HepG2 (cell line): ENCODE measurements around the gene SLFN12L. TPM values are rescaled to one million over a fixed set of nuclear protein-coding genes. Genes with fewer than 3 reads are reported as not detected.

Experiments
- ATAC-seq: fragments of 200-7000 bp; cut with Tn5 transposase; 3 replicates; pipeline ENCODE4 v1.9.1; 2020; ENCODE audit warnings: mild to moderate bottlenecking, moderate library complexity
- BruUV-seq: library from RNA; stranded (reverse); fragments of 400-500 nt; replicated peaks from 2 replicates; lab custom pipeline; 2021; lab: Mats Ljungman, UMichigan
- CTCF ChIA-PET: fragments of 300-600 bp; formaldehyde crosslinking; extraction: SDS; loops from one replicate; lab custom pipeline; 2021; ENCODE audit warnings: low total read pairs, inconsistent platforms, low intra/inter-chr PET ratio; lab: Yijun Ruan, JAX
- POLR2A ChIA-PET: fragments of 350-600 bp; sonication (Branson Sonifier 250); formaldehyde crosslinking; loops from one replicate; lab custom pipeline; 2020; ENCODE audit warnings: antibody characterized with exemption, inconsistent platforms; lab: Yijun Ruan, JAX
- DNase-seq: peaks from one replicate; pipeline ENCODE4 v3.0.0-alpha.2; 2015; ENCODE audit warnings: low spot score
- FAIRE-seq: peaks from 3 replicates; lab custom pipeline; 2011; peaks lifted over from hg19 to GRCh38; lab: Jason Lieb, UNC
- H2AFZ ChIP-seq: one replicate; pipeline ENCODE4 v1.6.1; 2011; ENCODE audit warnings: low read length, inconsistent platforms
- H3K27ac ChIP-seq: fragments of 300-600 bp; 3 replicates; pipeline ENCODE4 v1.8.0; 2011; ENCODE audit warnings: mixed run types, mild to moderate bottlenecking, mixed read lengths, low read length, inconsistent platforms; ENCODE audit not compliant: insufficient read depth; ENCODE audit errors: extremely low read length
- H3K27me3 ChIP-seq, 2 experiments: fragments of 200-600 bp in 1 of 2; 2 replicates in 1 of 2; 3 replicates in 1 of 2; pipeline versions ENCODE4 v1.6.0 to v1.8.0; 2011; ENCODE audit warnings: low read length in 2 of 2, mild to moderate bottlenecking in 2 of 2, moderate library complexity in 2 of 2, inconsistent platforms in 1 of 2; ENCODE audit not compliant: insufficient read depth in 2 of 2, control insufficient read depth in 1 of 2
- H3K36me3 ChIP-seq, 2 experiments: fragments of 200-600 bp in 1 of 2; replicated peaks in 1 of 2; 2 replicates in 1 of 2; 3 replicates in 1 of 2; pipeline versions ENCODE4 v1.5.1 to v1.8.0; 2011; ENCODE audit warnings: low read length in 2 of 2, inconsistent platforms in 1 of 2; ENCODE audit not compliant: insufficient read depth in 2 of 2, control insufficient read depth in 1 of 2
- H3K4me1 ChIP-seq: 2 replicates; pipeline ENCODE4 v1.5.1; 2012; ENCODE audit warnings: low read length, inconsistent platforms; ENCODE audit not compliant: insufficient read depth
- H3K4me2 ChIP-seq: 2 replicates; pipeline ENCODE4 v1.6.0; 2011; ENCODE audit warnings: low read depth, low read length, inconsistent platforms
- H3K4me3 ChIP-seq, 3 experiments: fragments of 200-600 bp in 1 of 3; sonication (generic), shearing (Covaris generic) in 1 of 3; replicated peaks in 1 of 3; 2 replicates each; pipeline ENCODE4 v1.5.1; 2011 to 2016; ENCODE audit warnings: low read length in 3 of 3, inconsistent platforms in 2 of 3, low read depth in 2 of 3, mild to moderate bottlenecking in 2 of 3, control low read depth in 1 of 3, mixed read lengths in 1 of 3; ENCODE audit not compliant: insufficient read depth in 1 of 3
- H3K79me2 ChIP-seq: one replicate; pipeline ENCODE4 v1.6.1; 2011; ENCODE audit warnings: low read length, inconsistent platforms; ENCODE audit not compliant: insufficient read depth
- H3K9ac ChIP-seq: 2 replicates; pipeline ENCODE4 v1.6.0; 2011; ENCODE audit warnings: mild to moderate bottlenecking, low read depth, low read length, inconsistent platforms; ENCODE audit not compliant: insufficient read depth
- H3K9me3 ChIP-seq: 2 replicates; pipeline ENCODE4 v1.5.1; 2012; ENCODE audit warnings: mild to moderate bottlenecking, low read length
- H4K20me1 ChIP-seq: 2 replicates; pipeline ENCODE4 v1.6.0; 2011; ENCODE audit warnings: inconsistent platforms, mild to moderate bottlenecking, low read length, moderate library complexity; ENCODE audit not compliant: insufficient read depth
- ATRX ChIP-seq: sonication (generic); formaldehyde crosslinking; IDR thresholded peaks from 2 replicates; pipeline ENCODE4 v1.4.0; 2020; ENCODE audit warnings: missing genetic modification reagents, borderline replicate concordance
- CBX5 ChIP-seq: sonication (generic); formaldehyde crosslinking; IDR thresholded peaks from 2 replicates; pipeline ENCODE4 v1.4.0; 2020; ENCODE audit warnings: missing genetic modification reagents, borderline replicate concordance
- DMAP1 ChIP-seq: IDR thresholded peaks from 2 replicates; pipeline ENCODE4 v1.6.1; 2016
- HNRNPK ChIP-seq: fragments of 200-400 bp; formaldehyde crosslinking; IDR thresholded peaks from 2 replicates; pipeline ENCODE4 v1.6.1; 2018; ENCODE audit warnings: low read length, low read depth, moderate library complexity, mild to moderate bottlenecking; ENCODE audit not compliant: poor library complexity, severe bottlenecking
- ISL2 ChIP-seq: sonication (generic); formaldehyde crosslinking; IDR thresholded peaks from 2 replicates; pipeline ENCODE4 v1.5.0; 2020; ENCODE audit warnings: missing genetic modification reagents
- KLF11 ChIP-seq: IDR thresholded peaks from 2 replicates; pipeline ENCODE4 v1.6.1; 2016; ENCODE audit warnings: missing compliant biosample characterization
- MED8 ChIP-seq: sonication (generic); formaldehyde crosslinking; IDR thresholded peaks from 2 replicates; pipeline ENCODE4 v1.8.1; 2023; ENCODE audit warnings: mild to moderate bottlenecking, missing genetic modification reagents; ENCODE audit not compliant: insufficient replicate concordance
- MEF2D ChIP-seq: sonication (generic); formaldehyde crosslinking; IDR thresholded peaks from 2 replicates; pipeline ENCODE4 v1.5.1; 2020; ENCODE audit warnings: mild to moderate bottlenecking, missing genetic modification reagents
- MEIS2 ChIP-seq: sonication (generic); formaldehyde crosslinking; IDR thresholded peaks from 2 replicates; pipeline ENCODE4 v1.9.0; 2021; ENCODE audit warnings: mild to moderate bottlenecking, missing genetic modification reagents
- RELA ChIP-seq: sonication (generic); formaldehyde crosslinking; IDR thresholded peaks from 2 replicates; pipeline ENCODE4 v1.4.0; 2020; ENCODE audit warnings: missing genetic modification reagents
- TFDP1 ChIP-seq: IDR thresholded peaks from 2 replicates; pipeline ENCODE4 v1.6.1; 2016; ENCODE audit warnings: missing compliant biosample characterization, missing genetic modification reagents, borderline replicate concordance
- ZNF124 ChIP-seq: sonication (generic); formaldehyde crosslinking; IDR thresholded peaks from 2 replicates; pipeline ENCODE4 v1.4.0; 2020; ENCODE audit warnings: missing genetic modification reagents
- ZNF33A ChIP-seq: sonication (generic); formaldehyde crosslinking; IDR thresholded peaks from 2 replicates; pipeline ENCODE4 v1.5.1; 2020; ENCODE audit warnings: missing genetic modification reagents, mild to moderate bottlenecking, moderate library complexity, borderline replicate concordance
- ZNF33B ChIP-seq: sonication (generic); formaldehyde crosslinking; IDR thresholded peaks from 2 replicates; pipeline ENCODE4 v1.5.1; 2020; ENCODE audit warnings: mild to moderate bottlenecking, missing genetic modification reagents
- ZNF34 ChIP-seq: sonication (generic); formaldehyde crosslinking; IDR thresholded peaks from 2 replicates; pipeline ENCODE4 v1.4.0; 2020; ENCODE audit warnings: mild to moderate bottlenecking, missing genetic modification reagents, borderline replicate concordance
- ZNF724P ChIP-seq: sonication (generic); formaldehyde crosslinking; IDR thresholded peaks from 2 replicates; pipeline ENCODE4 v1.8.0; 2022; ENCODE audit warnings: missing genetic modification reagents, borderline replicate concordance
- ZNF766 ChIP-seq: sonication (generic); formaldehyde crosslinking; IDR thresholded peaks from 2 replicates; pipeline ENCODE4 v1.5.0; 2020; ENCODE audit warnings: missing genetic modification reagents, borderline replicate concordance
- ZNF878 ChIP-seq: sonication (generic); formaldehyde crosslinking; IDR thresholded peaks from 2 replicates; pipeline ENCODE4 v1.8.1; 2023; ENCODE audit warnings: mild to moderate bottlenecking, missing genetic modification reagents, moderate library complexity
- ZSCAN12 ChIP-seq: sonication (generic); formaldehyde crosslinking; IDR thresholded peaks from 2 replicates; pipeline ENCODE4 v1.9.0; 2021; ENCODE audit warnings: mild to moderate bottlenecking, missing genetic modification reagents
- WGBS: methylation state at CpG from one replicate; pipeline ENCODE4 v1.1.6; 2017; ENCODE audit warnings: low lambda C conversion rate; 5-methylcytosine and 5-hydroxymethylcytosine counted together
- in situ Hi-C: cut with HindIII; loops from 2 replicates; pipeline ENCODE4 v1.10.0; 2017; ENCODE audit warnings: low pct_unique_long_range_greater_than_20kb; ENCODE audit not compliant: extremely low pct_ligation_motif_present
- intact Hi-C: fragments of 100-400 bp; cut with micrococcal nuclease; formaldehyde crosslinking; loops from one replicate; pipeline ENCODE4 v1.10.0; 2022; ENCODE audit not compliant: unreplicated experiment
- polyA plus RNA-seq, 8 experiments: library from polyadenylated mRNA; depleted of rRNA in 3 of 8; stranded (reverse) in 7 of 8; unstranded in 1 of 8; fragments of >200 nt; fragmentation: Illumina TruSeq in 4 of 8; extraction: Trizol in 4 of 8; gene quantifications; 2 replicates each; pipeline versions ENCODE4 v1.2.1 to v1.2.3, GENCODE V29; 2011 to 2016; ENCODE audit warnings: low read depth in 4 of 8, missing spikeins in 1 of 8, mixed read lengths in 1 of 8; ENCODE audit not compliant: insufficient read depth in 1 of 8
- total RNA-seq, 5 experiments: library from RNA; depleted of rRNA; stranded (reverse); fragments of >200 nt; fragmentation: Illumina TruSeq; extraction: Trizol; gene quantifications; 2 replicates each; pipeline ENCODE4 v1.2.3, GENCODE V29; 2016; ENCODE audit warnings: low read depth in 1 of 5

SLFN12L gene
- total and polyA plus RNA-seq, 2 of the 13 experiments (the other 11 are each of a cell fraction or from before 2014, with no cell fraction given) = not detected

GRCh38 chr17:35488991-35489390 is 48.5 kb downstream of the SLFN12L start:
- Histone ChIP-seq H3K27ac (no peak overlapping the region), H3K36me3 (no peaks in the 10 kb centered on the region), H3K27me3 (peaks cover 2 to 40% of the 10 kb centered on the region in 2 experiments; a peak in 3 of 5 replicates), H3K9ac (no peak overlapping the region), H3K4me3 (no peak overlapping the region), H3K79me2 (no peaks in the 10 kb centered on the region), H4K20me1 (no peaks in the 10 kb centered on the region), H3K4me2 (no peak overlapping the region), H2AFZ (no peak overlapping the region), H3K4me1 (no peaks in the 10 kb centered on the region), H3K9me3 (no peaks in the 10 kb centered on the region)
- 51% methylated on average over 15 of the region's 15 CpGs for WGBS
- CTCF ChIA-PET = no interaction called here
- no peak for ATAC-seq
- FAIRE-seq = no peak
- TF ChIP-seq RELA (CRISPR knock-in tag) = no peak
- in situ Hi-C loops = no loop called here
- POLR2A ChIA-PET = no interaction called here
- DNase-seq = no peak
- BruUV-seq = no TSS peak
- intact Hi-C loops = no loop called here

- H3K4me2 ChIP-seq = no peak overlapping the region
- peaks cover 2 to 36% of the 10 kb centered on the region in 2 experiments; a peak in 3 of 5 replicates for H3K27me3 ChIP-seq
- in situ Hi-C loops = no loop called here
- intact Hi-C loops = no loop called here
- H3K4me3 ChIP-seq = no peak overlapping the region
- no peaks in the 10 kb centered on the region for H3K36me3 ChIP-seq
- BruUV-seq = no TSS peak
- no peaks in the 10 kb centered on the region for H3K9me3 ChIP-seq
- ChIA-PET POLR2A (no interaction called here), CTCF (no interaction called here)
- H3K27ac ChIP-seq = no peak overlapping the region
- no peak overlapping the region for H2AFZ ChIP-seq
- H3K79me2 ChIP-seq = no peaks in the 10 kb centered on the region
- H4K20me1 ChIP-seq = no peaks in the 10 kb centered on the region
- H3K4me1 ChIP-seq = no peaks in the 10 kb centered on the region
- DNase-seq (no peak), FAIRE-seq (no peak), ATAC-seq (no peak)
- H3K9ac ChIP-seq = no peak overlapping the region
- WGBS = 28% methylated on average over 38 of the region's 42 CpGs
- TF ChIP-seq MEIS2 (CRISPR knock-in tag) (no peak), CBX5 (CRISPR knock-in tag) (no peak), ISL2 (CRISPR knock-in tag) (no peak), ZNF766 (CRISPR knock-in tag) (no peak), MED8 (CRISPR knock-in tag) (no peak), HNRNPK (no peak), ATRX (CRISPR knock-in tag) (no peak), KLF11 (CRISPR knock-in tag) (no peak), MEF2D (CRISPR knock-in tag) (no peak), DMAP1 (CRISPR knock-in tag) (no peak), ZNF34 (no peak), ZNF724P (CRISPR knock-in tag) (no peak), ZNF878 (CRISPR knock-in tag) (no peak), ZSCAN12 (CRISPR knock-in tag) (no peak), ZNF33B (CRISPR knock-in tag) (no peak), ZNF33A (CRISPR knock-in tag) (no peak), ZNF124 (CRISPR knock-in tag) (no peak), TFDP1 (CRISPR knock-in tag) (no peak)
These were observed 50.4 kb downstream of the SLFN12L start for GRCh38 chr17:35486920-35487732.
